IMR-90 (cell line): ENCODE measurements around the gene ITPR2. TPM values are rescaled to one million over a fixed set of nuclear protein-coding genes. Genes with fewer than 3 reads are reported as not detected.

ENCODE experiments used
- ATAC-seq: fragments of 200-7000 bp; cut with Tn5 transposase; 2 replicates; pipeline ENCODE4 v1.9.1; 2020; ENCODE audit warnings: low read depth, mild to moderate bottlenecking, moderate library complexity
- BruUV-seq: library from RNA; stranded (reverse); fragments of 400-500 nt; replicated peaks from 2 replicates; lab custom pipeline; 2021; lab: Mats Ljungman, UMichigan
- CTCF ChIA-PET: fragments of 300-600 bp; formaldehyde crosslinking; extraction: SDS; loops from one replicate; lab custom pipeline; 2021; ENCODE audit warnings: antibody characterized with exemption; lab: Yijun Ruan, JAX
- POLR2A ChIA-PET: fragments of 300-600 bp; sonication (Branson Sonifier 250); formaldehyde crosslinking; loops from one replicate; lab custom pipeline; 2022; ENCODE audit warnings: antibody characterized with exemption; ENCODE audit not compliant: unreplicated experiment; lab: Charles Lee
- DNase-seq: peaks from one replicate; pipeline ENCODE4 v3.0.0; 2013
- H2AFZ ChIP-seq: replicated peaks from 2 replicates; pipeline ENCODE3; 2013; ENCODE audit warnings: low read length, mild to moderate bottlenecking; ENCODE audit not compliant: poor library complexity
- H2AK5ac ChIP-seq: 2 replicates; pipeline ENCODE4 v1.6.1; 2013; ENCODE audit warnings: low read depth, low read length, inconsistent platforms
- H2AK9ac ChIP-seq: replicated peaks from 2 replicates; pipeline ENCODE3; 2013; ENCODE audit warnings: mild to moderate bottlenecking, low read depth, low read length, moderate library complexity; ENCODE audit not compliant: poor library complexity
- H2BK120ac ChIP-seq: 2 replicates; pipeline ENCODE4 v1.6.1; 2013; ENCODE audit warnings: low read depth, low read length, inconsistent platforms
- H2BK15ac ChIP-seq: 3 replicates; pipeline ENCODE4 v1.6.1; 2013; ENCODE audit warnings: low read depth, low read length, inconsistent platforms
- H2BK20ac ChIP-seq: 2 replicates; pipeline ENCODE4 v1.6.1; 2013; ENCODE audit warnings: low read depth, mild to moderate bottlenecking, inconsistent platforms, low read length, moderate library complexity
- H2BK5ac ChIP-seq: 2 replicates; pipeline ENCODE4 v1.6.1; 2013; ENCODE audit warnings: mild to moderate bottlenecking, low read depth, low read length, inconsistent platforms; ENCODE audit not compliant: poor library complexity, severe bottlenecking
- H3K14ac ChIP-seq: replicated peaks from 2 replicates; pipeline ENCODE4 v1.6.1; 2013; ENCODE audit warnings: low read depth, low read length, inconsistent platforms
- H3K18ac ChIP-seq: 2 replicates; pipeline ENCODE4 v1.6.1; 2013; ENCODE audit warnings: low read depth, low read length, control low read depth
- H3K23ac ChIP-seq: 2 replicates; pipeline ENCODE4 v1.6.1; 2013; ENCODE audit warnings: low read depth, low read length, inconsistent platforms
- H3K27ac ChIP-seq: 2 replicates; pipeline ENCODE4 v1.5.1; 2013; ENCODE audit warnings: mild to moderate bottlenecking, control low read depth, low read length; ENCODE audit not compliant: insufficient read depth
- H3K27me3 ChIP-seq: 2 replicates; pipeline ENCODE4 v1.6.1; 2013; ENCODE audit warnings: low read length; ENCODE audit not compliant: control insufficient read depth, insufficient read depth
- H3K36me3 ChIP-seq: 2 replicates; pipeline ENCODE4 v1.6.1; 2013; ENCODE audit warnings: low read length, mixed read lengths; ENCODE audit not compliant: control insufficient read depth, insufficient read depth
- H3K4ac ChIP-seq: 2 replicates; pipeline ENCODE4 v1.6.1; 2013; ENCODE audit warnings: low read depth, low read length, inconsistent platforms
- H3K4me1 ChIP-seq: 2 replicates; pipeline ENCODE4 v1.6.1; 2013; ENCODE audit warnings: low read length, mixed read lengths; ENCODE audit not compliant: control insufficient read depth, insufficient read depth
- H3K4me2 ChIP-seq: 2 replicates; pipeline ENCODE4 v1.6.1; 2013; ENCODE audit warnings: low read depth, mild to moderate bottlenecking, control low read depth, low read length, moderate library complexity
- H3K4me3 ChIP-seq: 2 replicates; pipeline ENCODE4 v1.5.1; 2013; ENCODE audit warnings: low read depth, mild to moderate bottlenecking, control low read depth, low read length, moderate library complexity; ENCODE audit not compliant: insufficient read depth
- H3K56ac ChIP-seq: 2 replicates; pipeline ENCODE4 v1.6.1; 2013; ENCODE audit warnings: low read length, inconsistent platforms; ENCODE audit not compliant: insufficient read depth; ENCODE audit errors: extremely low read depth
- H3K79me1 ChIP-seq, 2 experiments: 2 replicates each; pipeline ENCODE4 v1.6.1; 2013; ENCODE audit warnings: low read length in 2 of 2, inconsistent platforms in 1 of 2, low read depth in 1 of 2
- H3K9ac ChIP-seq: 2 replicates; pipeline ENCODE4 v1.6.1; 2013; ENCODE audit warnings: low read depth, low read length, control low read depth
- H3K9me1 ChIP-seq: 2 replicates; pipeline ENCODE4 v1.6.1; 2013; ENCODE audit warnings: low read length, inconsistent platforms; ENCODE audit not compliant: insufficient read depth
- H3K9me3 ChIP-seq: 2 replicates; pipeline ENCODE4 v1.6.1; 2013; ENCODE audit warnings: low read length; ENCODE audit not compliant: control insufficient read depth, insufficient read depth
- H4K20me1 ChIP-seq: 2 replicates; pipeline ENCODE4 v1.6.1; 2013; ENCODE audit warnings: low read length, inconsistent platforms; ENCODE audit not compliant: insufficient read depth
- H4K5ac ChIP-seq: 2 replicates; pipeline ENCODE4 v1.6.1; 2013; ENCODE audit warnings: mild to moderate bottlenecking, low read depth, low read length, control low read depth
- H4K8ac ChIP-seq, 2 experiments: 2 replicates each; pipeline ENCODE4 v1.6.1; 2013; ENCODE audit warnings: low read depth in 2 of 2, low read length in 2 of 2, control low read depth in 1 of 2, inconsistent platforms in 1 of 2
- H4K91ac ChIP-seq: 2 replicates; pipeline ENCODE4 v1.6.1; 2013; ENCODE audit warnings: low read depth, low read length, inconsistent platforms; ENCODE audit not compliant: insufficient read depth
- FOS ChIP-seq: fragments of 150-350 bp; IDR thresholded peaks from 2 replicates; pipeline ENCODE4 v1.6.1; 2016; ENCODE audit warnings: low read depth, low read length
- WGBS, 2 experiments: methylation state at CpG; one replicate each; pipeline versions ENCODE4 v1.1.5 to v1.1.7; 2013; ENCODE audit warnings: missing lambda C conversion rate in 2 of 2; ENCODE audit not compliant: insufficient read length in 1 of 2; ENCODE audit errors: extremely low coverage in 2 of 2; 5-methylcytosine and 5-hydroxymethylcytosine counted together
- dilution Hi-C: fragments of 300-500 bp; cut with HindIII; formaldehyde crosslinking; loops from one replicate; pipeline ENCODE4 v1.14.3; 2018; ENCODE audit warnings: low sequenced_read_pairs; ENCODE audit not compliant: unreplicated experiment
- in situ Hi-C: fragments of 300-500 bp; cut with MboI; formaldehyde crosslinking; loops from 3 replicates; pipeline ENCODE4 v1.14.3; 2019; ENCODE audit warnings: low sequenced_read_pairs, inconsistent platforms, mixed read lengths
- intact Hi-C: fragments of 100-400 bp; cut with micrococcal nuclease; formaldehyde crosslinking; loops from 2 replicates; pipeline ENCODE4 v1.10.0; 2022
- polyA plus RNA-seq, 3 experiments: library from polyadenylated mRNA; depleted of rRNA; stranded (reverse); fragments of >200 nt; gene quantifications; 2 replicates each; pipeline ENCODE4 v1.2.3, GENCODE V29; 2012; ENCODE audit warnings: low replicate concordance in 1 of 3
- total RNA-seq: library from RNA; depleted of rRNA; stranded (reverse); fragments of >200 nt; gene quantifications from 2 replicates; pipeline ENCODE4 v1.2.3, GENCODE V29; 2012

ITPR2 gene
- total and polyA plus RNA-seq, 2 of the 4 experiments (the other 2 are of a cell fraction): 1.2 to 9.0 TPM

GRCh38 chr12:26623136-26623535, 209.9 kb downstream of the ITPR2 start:
- H2AFZ ChIP-seq: no peak overlapping the region
- no TSS peak for BruUV-seq
- no peak overlapping the region for H2AK5ac ChIP-seq
- intact Hi-C loops: no loop called here
- no peak overlapping the region for H2BK20ac ChIP-seq
- H4K5ac ChIP-seq: no peak overlapping the region
- H2BK5ac ChIP-seq: no peak overlapping the region
- in situ Hi-C loops: no loop called here
- H2AK9ac ChIP-seq: no peak overlapping the region
- no peak overlapping the region for H4K91ac ChIP-seq
- H3K9me3 ChIP-seq: no peaks in the 10 kb centered on the region
- no peak overlapping the region for H3K56ac ChIP-seq
- no peaks in the 10 kb centered on the region for H3K79me1 ChIP-seq
- H3K14ac ChIP-seq: no peak overlapping the region
- ATAC-seq (no peak), DNase-seq (no peak)
- no peak for TF ChIP-seq FOS
- no CpG with 5 or more reads among the region's 4 CpGs for WGBS, 2 experiments
- no peaks in the 10 kb centered on the region for H3K27me3 ChIP-seq
- no peak overlapping the region for H3K4me3 ChIP-seq
- H3K4me1 ChIP-seq: no peaks in the 10 kb centered on the region
- H4K8ac ChIP-seq: no peak overlapping the region
- no peak overlapping the region for H2BK15ac ChIP-seq
- H3K4ac ChIP-seq: no peak overlapping the region
- H3K9me1 ChIP-seq: no peaks in the 10 kb centered on the region
- H3K9ac ChIP-seq: no peak overlapping the region
- dilution Hi-C loops: no loop called here
- no peak overlapping the region for H3K4me2 ChIP-seq
- no peak overlapping the region for H3K18ac ChIP-seq
- POLR2A ChIA-PET: no interaction called here
- no peaks in the 10 kb centered on the region for H4K20me1 ChIP-seq
- CTCF ChIA-PET: interaction anchor here (0.6 kb wide), 1 partner anchor 498 kb away, joined by 3 read pairs; the partner anchor contains the start of gene BHLHE41
- no peak overlapping the region for H2BK120ac ChIP-seq
- no peak overlapping the region for H3K27ac ChIP-seq
- H3K36me3 ChIP-seq: no peaks in the 10 kb centered on the region
- H3K23ac ChIP-seq: no peak overlapping the region
